ENCODE measurements around the gene MAP3K5.

GRCh38 chr6:136544326-136544725 lies 248.0 kb downstream of the MAP3K5 start:
- TF ChIP-seq CTCF (IDR thresholded peaks at IDR 0.05) (no peak), POLR2A (IDR thresholded peaks at IDR 0.05) (no peak), EP300 (IDR thresholded peaks at IDR 0.05) (no peak)
